ENCODE measurements around the gene PLEKHA3. TPM values are rescaled to one million over a fixed set of nuclear protein-coding genes. Genes with fewer than 3 reads are reported as not detected.

Gene PLEKHA3
- total RNA-seq, result 2.0 and 2.3 TPM in 2 replicates

GRCh38 chr2:178480227-178481181, at the start of gene PLEKHA3:
Gene PLEKHA3, plus strand, starts transcription at chr2:178480457. Its CDS starts 413 bp downstream, at chr2:178480870.

GRCh38 chr2:178450774-178451525, 29.3 kb upstream of the PLEKHA3 start, which contains the start of the genes PJVK and PRKRA:
Gene PJVK, plus strand, starts transcription at chr2:178451378. Its CDS starts 2,032 bp downstream, at chr2:178453410.
Gene PRKRA, minus strand, starts transcription at chr2:178451175. Its CDS starts 145 bp downstream, at chr2:178451030.

GRCh38 chr2:178478439-178479274, 1.6 kb upstream of the PLEKHA3 start, which contains the start of gene FKBP7:
Gene FKBP7, minus strand, starts transcription at chr2:178478600. Its CDS starts 101 bp downstream, at chr2:178478499.

Other genes starting within 250 kb of the PLEKHA3 start
- gene PRKRA, start 29.3 kb upstream of the PLEKHA3 start, total RNA-seq, result 59.2 and 69.8 TPM in 2 replicates
- gene PJVK, start 29.1 kb upstream of the PLEKHA3 start, total RNA-seq, result 0.35 and 1.4 TPM in 2 replicates
- 36.7 and 36.9 TPM in 2 replicates for gene FKBP7, start 1.9 kb upstream of the PLEKHA3 start, total RNA-seq